SU-DHL-6 (cell line): ENCODE measurements around the gene AADAT.

Experiments used
- H2AFZ ChIP-seq: fragments of 200-600 bp; sonication (generic); 2 replicates; pipeline ENCODE4 v1.6.1; 2014; ENCODE audit warnings: low read depth, mild to moderate bottlenecking, moderate library complexity, mixed read lengths, antibody characterized with exemption, low read length; ENCODE audit not compliant: severe bottlenecking
- H3F3A ChIP-seq: fragments of 200-600 bp; shearing (Covaris generic); 2 replicates; pipeline ENCODE4 v1.6.0; 2016; ENCODE audit warnings: antibody characterized with exemption, mild to moderate bottlenecking; ENCODE audit not compliant: insufficient read depth
- H3K27ac ChIP-seq: fragments of 200-600 bp; sonication (generic); 2 replicates; pipeline ENCODE4 v1.5.1; 2016; ENCODE audit warnings: low read depth, mild to moderate bottlenecking, low read length, moderate library complexity, mixed read lengths
- H3K27me3 ChIP-seq: fragments of 200-600 bp; sonication (generic), shearing (Covaris generic); 2 replicates; pipeline ENCODE4 v1.6.0; 2014; ENCODE audit warnings: mild to moderate bottlenecking, low read length
- H3K36me3 ChIP-seq: fragments of 200-600 bp; sonication (generic); 2 replicates; pipeline ENCODE4 v1.6.1; 2014; ENCODE audit warnings: mild to moderate bottlenecking, low read length, mixed read lengths
- H3K4me2 ChIP-seq: fragments of 300-600, 200-600 bp; shearing (Covaris generic), sonication (generic); 2 replicates; pipeline ENCODE4 v1.6.0; 2014; ENCODE audit warnings: low read length, low read depth, mild to moderate bottlenecking; ENCODE audit not compliant: poor library complexity, severe bottlenecking
- H3K4me3 ChIP-seq: fragments of 200-600 bp; sonication (generic); 2 replicates; pipeline ENCODE4 v1.5.1; 2014; ENCODE audit warnings: antibody characterized with exemption, low read length, mild to moderate bottlenecking, mixed read lengths; ENCODE audit not compliant: insufficient read depth, poor library complexity, severe bottlenecking
- H3K79me2 ChIP-seq: fragments of 200-600 bp; sonication (generic); 2 replicates; pipeline ENCODE4 v1.6.1; 2014; ENCODE audit warnings: mild to moderate bottlenecking, low read length, moderate library complexity; ENCODE audit not compliant: insufficient read depth
- H3K9ac ChIP-seq: fragments of 200-600 bp; sonication (generic); 2 replicates; pipeline ENCODE4 v1.7.0; 2014; ENCODE audit warnings: mild to moderate bottlenecking, low read length
- H3K9me2 ChIP-seq: fragments of 200-600 bp; sonication (generic); replicated peaks from 2 replicates; pipeline ENCODE4 v1.6.1; 2014; ENCODE audit warnings: low read length; ENCODE audit not compliant: insufficient read depth
- H3K9me3 ChIP-seq: fragments of 200-600 bp; sonication (generic); 2 replicates; pipeline ENCODE4 v1.6.1; 2014; ENCODE audit warnings: low read length, mixed read lengths; ENCODE audit not compliant: insufficient read depth
- H4K20me1 ChIP-seq: fragments of 200-600 bp; sonication (generic); 2 replicates; pipeline ENCODE4 v1.6.1; 2014; ENCODE audit warnings: low read depth, mild to moderate bottlenecking, antibody characterized with exemption, low read length, moderate library complexity, mixed read lengths
- EZH2phosphoT487 ChIP-seq: fragments of 200-600 bp; sonication (generic), shearing (Covaris generic); conservative IDR thresholded peaks from 2 replicates; pipeline ENCODE4 v1.6.1; 2018; ENCODE audit warnings: mild to moderate bottlenecking, antibody characterized with exemption, low read length, moderate library complexity, mixed read lengths
- TF ChIP-seq, protein P1 (sequence below): fragments of 200-600 bp; sonication (generic); IDR thresholded peaks from one replicate; pipeline ENCODE4 v1.5.1; 2017; ENCODE audit warnings: antibody characterized with exemption, mild to moderate bottlenecking, low read length, moderate library complexity; ENCODE audit not compliant: insufficient read depth, poor library complexity, severe bottlenecking

AADAT gene

DNA sequence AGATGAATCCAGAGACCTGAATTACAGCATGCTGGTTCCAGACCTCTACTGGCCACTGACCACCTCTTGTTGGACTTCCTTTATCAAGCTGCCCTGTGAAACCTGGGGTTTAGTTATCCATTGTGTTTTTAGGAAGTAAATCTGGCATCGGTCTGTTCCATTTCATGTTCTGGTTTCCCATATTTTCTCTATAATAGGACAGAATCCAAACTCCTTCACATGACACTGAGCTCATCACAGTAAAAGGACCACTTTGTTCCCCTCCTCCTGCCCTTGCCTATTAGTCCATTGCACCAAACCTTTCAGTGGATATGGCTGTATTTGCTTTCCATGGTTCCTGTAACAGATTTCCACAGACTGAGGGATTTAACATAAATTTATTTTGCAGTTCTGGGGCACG lies 67.5 kb downstream of the AADAT start:
- Histone ChIP-seq H4K20me1 (no peaks in the 10 kb centered on the region), H3K9me2 (no peaks in the 10 kb centered on the region), H3K27me3 (no peaks in the 10 kb centered on the region), H3K4me3 (no peak overlapping the region), H3F3A (no peaks in the 10 kb centered on the region), H3K4me2 (no peak overlapping the region), H3K9me3 (no peaks in the 10 kb centered on the region), H3K36me3 (no peaks in the 10 kb centered on the region), H3K27ac (no peak overlapping the region), H2AFZ (no peak overlapping the region), H3K79me2 (no peaks in the 10 kb centered on the region), H3K9ac (no peak overlapping the region)
- no peak for TF ChIP-seq EZH2phosphoT487
- TF ChIP-seq, protein P1, sequence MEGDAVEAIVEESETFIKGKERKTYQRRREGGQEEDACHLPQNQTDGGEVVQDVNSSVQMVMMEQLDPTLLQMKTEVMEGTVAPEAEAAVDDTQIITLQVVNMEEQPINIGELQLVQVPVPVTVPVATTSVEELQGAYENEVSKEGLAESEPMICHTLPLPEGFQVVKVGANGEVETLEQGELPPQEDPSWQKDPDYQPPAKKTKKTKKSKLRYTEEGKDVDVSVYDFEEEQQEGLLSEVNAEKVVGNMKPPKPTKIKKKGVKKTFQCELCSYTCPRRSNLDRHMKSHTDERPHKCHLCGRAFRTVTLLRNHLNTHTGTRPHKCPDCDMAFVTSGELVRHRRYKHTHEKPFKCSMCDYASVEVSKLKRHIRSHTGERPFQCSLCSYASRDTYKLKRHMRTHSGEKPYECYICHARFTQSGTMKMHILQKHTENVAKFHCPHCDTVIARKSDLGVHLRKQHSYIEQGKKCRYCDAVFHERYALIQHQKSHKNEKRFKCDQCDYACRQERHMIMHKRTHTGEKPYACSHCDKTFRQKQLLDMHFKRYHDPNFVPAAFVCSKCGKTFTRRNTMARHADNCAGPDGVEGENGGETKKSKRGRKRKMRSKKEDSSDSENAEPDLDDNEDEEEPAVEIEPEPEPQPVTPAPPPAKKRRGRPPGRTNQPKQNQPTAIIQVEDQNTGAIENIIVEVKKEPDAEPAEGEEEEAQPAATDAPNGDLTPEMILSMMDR = no peak

DNA sequence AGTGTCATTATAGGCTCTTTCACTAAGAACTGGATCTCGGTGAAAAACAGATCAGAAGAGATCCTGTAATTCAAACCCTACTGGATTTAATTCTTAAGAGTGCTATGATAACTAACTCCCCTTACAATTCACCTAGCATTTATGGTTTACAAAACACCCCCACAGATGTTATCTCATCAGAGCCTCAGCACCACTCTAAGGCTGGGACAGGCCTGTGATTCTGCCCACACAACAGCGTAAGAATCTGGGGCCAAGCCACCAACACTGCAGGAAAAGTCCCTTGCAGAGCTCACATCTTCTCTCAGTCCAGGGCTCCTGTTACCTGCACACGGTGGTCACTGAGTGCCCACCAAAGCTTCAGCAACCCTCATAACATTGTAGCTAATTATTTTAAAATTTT lies 72.5 kb downstream of the AADAT start:
- H3K9me2 ChIP-seq = no peaks in the 10 kb centered on the region
- no peak overlapping the region for H3K9ac ChIP-seq
- H3K79me2 ChIP-seq = no peaks in the 10 kb centered on the region
- no peak for TF ChIP-seq EZH2phosphoT487
- TF ChIP-seq, protein P1 = no peak
- H3K9me3 ChIP-seq = no peaks in the 10 kb centered on the region
- H4K20me1 ChIP-seq = no peaks in the 10 kb centered on the region
- no peaks in the 10 kb centered on the region for H3F3A ChIP-seq
- H3K4me3 ChIP-seq = no peak overlapping the region
- H3K27ac ChIP-seq = no peak overlapping the region
- H3K27me3 ChIP-seq = no peaks in the 10 kb centered on the region
- no peak overlapping the region for H3K4me2 ChIP-seq
- H3K36me3 ChIP-seq = no peaks in the 10 kb centered on the region
- no peak overlapping the region for H2AFZ ChIP-seq

DNA sequence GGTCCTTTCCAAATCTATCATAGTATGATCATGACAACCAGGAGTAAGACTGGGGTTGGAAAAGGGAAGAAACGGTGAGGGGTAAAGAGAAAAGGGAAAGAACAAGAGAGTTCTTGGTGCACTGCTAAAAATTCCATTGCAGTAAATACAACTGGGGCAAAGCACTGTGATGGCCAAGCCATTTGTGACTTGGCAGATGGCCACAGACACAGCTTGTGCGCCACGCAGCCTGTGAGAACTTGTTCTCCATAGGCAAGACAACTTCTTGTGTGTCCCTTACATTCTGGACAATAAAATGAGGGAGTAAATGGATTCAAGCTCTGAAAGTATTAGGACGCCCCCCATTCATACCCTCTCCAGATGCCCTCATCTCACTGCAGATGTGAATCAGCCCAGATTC lies 74.5 kb downstream of the AADAT start:
- H3K9me2 ChIP-seq = no peaks in the 10 kb centered on the region
- no peaks in the 10 kb centered on the region for H3K36me3 ChIP-seq
- no peaks in the 10 kb centered on the region for H4K20me1 ChIP-seq
- no peak overlapping the region for H3K4me2 ChIP-seq
- no peak overlapping the region for H3K27ac ChIP-seq
- H2AFZ ChIP-seq = no peak overlapping the region
- no peaks in the 10 kb centered on the region for H3F3A ChIP-seq
- TF ChIP-seq, protein P1 = no peak
- TF ChIP-seq EZH2phosphoT487 = no peak
- H3K9ac ChIP-seq = no peak overlapping the region
- H3K9me3 ChIP-seq = no peaks in the 10 kb centered on the region
- no peaks in the 10 kb centered on the region for H3K79me2 ChIP-seq
- no peaks in the 10 kb centered on the region for H3K27me3 ChIP-seq
- H3K4me3 ChIP-seq = no peak overlapping the region
